A549 (cell line): Measurements from ENCODE around the gene KRT15. TPM values are rescaled to one million over a fixed set of nuclear protein-coding genes. Genes with fewer than 3 reads are reported as not detected.

Experiments
- ATAC-seq, 2 experiments: fragments of 200-7000 bp in 1 of 2; fragments of >200 bp in 1 of 2; cut with Nextera tagmentation in 1 of 2; cut with Tn5 transposase in 1 of 2; 3 replicates each; pipeline versions ENCODE4 v1.8.0 to v1.9.1; 2018 to 2020; ENCODE audit warnings: mild to moderate bottlenecking in 1 of 2, moderate library complexity in 1 of 2
- CTCF ChIA-PET: fragments of 300-600 bp; sonication (Branson Sonifier 250); formaldehyde crosslinking; extraction: SDS; loops from one replicate; lab custom pipeline; 2021; ENCODE audit warnings: antibody characterized with exemption, inconsistent platforms; lab: Yijun Ruan, JAX
- POLR2A ChIA-PET: fragments of 350-600 bp; formaldehyde crosslinking; extraction: SDS; loops from one replicate; lab custom pipeline; 2021; ENCODE audit warnings: antibody characterized with exemption, inconsistent platforms; lab: Yijun Ruan, JAX
- DNase-seq, 2 experiments: peaks; one replicate each; pipeline versions ENCODE4 v3.0.0 to v3.0.0-alpha.2; 2011 to 2016; ENCODE audit warnings: low read depth in 1 of 2, low spot score in 1 of 2
- FAIRE-seq: peaks from 2 replicates; lab custom pipeline; 2011; peaks lifted over from hg19 to GRCh38; lab: Jason Lieb, UNC
- H3K27ac ChIP-seq, 2 experiments: fragments of >200 bp; sonication (Bioruptor Twin); formaldehyde crosslinking; 3 replicates each; pipeline ENCODE4 v1.5.1; 2016 to 2017
- H3K4me1 ChIP-seq: fragments of >200 bp; sonication (Bioruptor Twin); formaldehyde crosslinking; 3 replicates; pipeline ENCODE4 v1.6.1; 2016
- H3K4me2 ChIP-seq: fragments of >200 bp; sonication (Bioruptor Twin); formaldehyde crosslinking; 3 replicates; pipeline ENCODE4 v1.6.1; 2016
- H3K4me3 ChIP-seq: fragments of >200 bp; sonication (Bioruptor Twin); formaldehyde crosslinking; 3 replicates; pipeline ENCODE4 v1.5.1; 2016
- H3K9me3 ChIP-seq: fragments of >200 bp; sonication (Bioruptor Twin); formaldehyde crosslinking; 3 replicates; pipeline ENCODE4 v1.6.1; 2016
- BHLHE40 ChIP-seq: IDR thresholded peaks from 2 replicates; pipeline ENCODE4 v1.6.1; 2012; ENCODE audit warnings: low read depth, low read length, inconsistent platforms
- CBX8 ChIP-seq: fragments of 200-600 bp; sonication (generic); IDR thresholded peaks from 2 replicates; pipeline ENCODE4 v1.6.1; 2016
- CHD2 ChIP-seq: fragments of 150-350 bp; IDR thresholded peaks from 2 replicates; pipeline ENCODE4 v1.6.1; 2014; ENCODE audit warnings: low read length; ENCODE audit not compliant: partially characterized antibody
- CHD4 ChIP-seq: fragments of 200-600 bp; sonication (generic); IDR thresholded peaks from 2 replicates; pipeline ENCODE4 v1.6.1; 2016; ENCODE audit warnings: antibody characterized with exemption, mild to moderate bottlenecking, borderline replicate concordance
- EHF ChIP-seq: fragments of 250-450 bp; sonication (Bioruptor Pico); IDR thresholded peaks from 2 replicates; pipeline ENCODE4 v1.5.0; 2020; ENCODE audit warnings: mild to moderate bottlenecking
- EHMT2 ChIP-seq: fragments of 200-600 bp; sonication (generic); IDR thresholded peaks from 2 replicates; pipeline ENCODE4 v1.6.1; 2016; ENCODE audit warnings: antibody characterized with exemption, low read depth, mild to moderate bottlenecking, moderate library complexity
- EP300 ChIP-seq, 2 experiments: fragments of >200 bp; sonication (Bioruptor Twin); formaldehyde crosslinking; IDR thresholded peaks; 2 replicates in 1 of 2; 3 replicates in 1 of 2; pipeline ENCODE4 v1.6.1; 2016 to 2017
- GATA3 ChIP-seq: IDR thresholded peaks from 2 replicates; pipeline ENCODE4 v1.6.1; 2012; ENCODE audit warnings: borderline replicate concordance
- HDAC2 ChIP-seq: fragments of 200-600 bp; sonication (generic); IDR thresholded peaks from 2 replicates; pipeline ENCODE4 v1.6.1; 2016
- HMGXB4 ChIP-seq: fragments of 250-450 bp; sonication (Bioruptor Pico); IDR thresholded peaks from 2 replicates; pipeline ENCODE4 v1.5.0; 2021; ENCODE audit warnings: mild to moderate bottlenecking, moderate library complexity, borderline replicate concordance
- HOXB5 ChIP-seq: fragments of 250-450 bp; sonication (Bioruptor Pico); IDR thresholded peaks from 2 replicates; pipeline ENCODE4 v1.5.0; 2020; ENCODE audit warnings: mild to moderate bottlenecking, moderate library complexity
- JUNB ChIP-seq: fragments of >200 bp; sonication (Bioruptor Twin); formaldehyde crosslinking; IDR thresholded peaks from 2 replicates; pipeline ENCODE4 v1.6.1; 2016
- KDM1A ChIP-seq: fragments of 200-600 bp; sonication (generic); IDR thresholded peaks from 2 replicates; pipeline ENCODE4 v1.6.1; 2016; ENCODE audit warnings: low read depth, mild to moderate bottlenecking
- MAFK ChIP-seq: fragments of 450-650 bp; IDR thresholded peaks from 2 replicates; pipeline ENCODE4 v1.6.1; 2014; ENCODE audit not compliant: partially characterized antibody
- MAX ChIP-seq: IDR thresholded peaks from 2 replicates; pipeline ENCODE4 v1.6.1; 2012
- MAZ ChIP-seq: fragments of 150-350 bp; IDR thresholded peaks from 2 replicates; pipeline ENCODE4 v1.6.1; 2014; ENCODE audit warnings: antibody characterized with exemption, low read depth, low read length, borderline replicate concordance
- NPAS2 ChIP-seq: fragments of 250-450 bp; sonication (Bioruptor Pico); IDR thresholded peaks from 2 replicates; pipeline ENCODE4 v1.8.0; 2022; ENCODE audit warnings: mild to moderate bottlenecking, moderate library complexity, borderline replicate concordance
- NR3C1 ChIP-seq: fragments of >200 bp; sonication (Bioruptor Twin); formaldehyde crosslinking; IDR thresholded peaks from 3 replicates; pipeline ENCODE4 v1.6.1; 2017
- RAD21 ChIP-seq, 2 experiments: fragments of >200 bp in 1 of 2; sonication (Bioruptor Twin) in 1 of 2; formaldehyde crosslinking in 1 of 2; IDR thresholded peaks in 1 of 2; conservative IDR thresholded peaks in 1 of 2; 2 replicates in 1 of 2; 3 replicates in 1 of 2; pipeline ENCODE4 v1.6.1; 2012 to 2018; ENCODE audit warnings: inconsistent platforms in 1 of 2
- RCOR1 ChIP-seq: fragments of 150-350 bp; IDR thresholded peaks from 2 replicates; pipeline ENCODE4 v1.6.1; 2014; ENCODE audit warnings: antibody characterized with exemption, low read length, low read depth
- RFX5 ChIP-seq: fragments of 450-650 bp; IDR thresholded peaks from 2 replicates; pipeline ENCODE4 v1.7.1; 2014; ENCODE audit warnings: antibody characterized with exemption, mild to moderate bottlenecking, moderate library complexity
- RNF2 ChIP-seq: fragments of 200-600 bp; sonication (generic); IDR thresholded peaks from 2 replicates; pipeline ENCODE4 v1.6.1; 2016; ENCODE audit warnings: low read depth, mild to moderate bottlenecking, antibody characterized with exemption, moderate library complexity, borderline replicate concordance
- SMC3 ChIP-seq: fragments of >200 bp; sonication (Bioruptor Twin); formaldehyde crosslinking; IDR thresholded peaks from 3 replicates; pipeline ENCODE4 v1.6.1; 2018; ENCODE audit warnings: inconsistent platforms
- SREBF2 ChIP-seq: fragments of 450-650 bp; IDR thresholded peaks from 2 replicates; pipeline ENCODE4 v1.6.1; 2014; ENCODE audit warnings: mild to moderate bottlenecking, moderate library complexity
- TP53 ChIP-seq: fragments of 250-450 bp; sonication (Bioruptor Pico); IDR thresholded peaks from 2 replicates; pipeline ENCODE4 v1.5.0; 2021; ENCODE audit warnings: mild to moderate bottlenecking, moderate library complexity
- ZC3H11A ChIP-seq: fragments of 450-650 bp; IDR thresholded peaks from 2 replicates; pipeline ENCODE4 v1.6.1; 2014; ENCODE audit warnings: antibody characterized with exemption, mild to moderate bottlenecking
- ZNF302 ChIP-seq: fragments of 250-450 bp; sonication (Bioruptor Pico); IDR thresholded peaks from 2 replicates; pipeline ENCODE4 v1.9.0; 2021; ENCODE audit warnings: inconsistent platforms, mild to moderate bottlenecking, moderate library complexity
- ZSCAN20 ChIP-seq: fragments of 250-450 bp; sonication (Bioruptor Pico); IDR thresholded peaks from 2 replicates; pipeline ENCODE4 v1.8.0; 2022; ENCODE audit warnings: mild to moderate bottlenecking, moderate library complexity
- WGBS: methylation state at CpG from one replicate; pipeline ENCODE4 v1.1.6; 2017; ENCODE audit errors: missing lambda C conversion rate; 5-methylcytosine and 5-hydroxymethylcytosine counted together
- polyA plus RNA-seq, 4 experiments: library from polyadenylated mRNA; depleted of rRNA in 3 of 4; stranded (reverse); fragments of >200 nt; fragmentation: RNase III in 1 of 4; extraction: RNeasy Plus Mini Kit Qiagen cat#74134 plus additional on column Dnase treatment in 1 of 4; gene quantifications; 2 replicates in 3 of 4; 3 replicates in 1 of 4; pipeline ENCODE4 v1.2.3, GENCODE V29; 2011 to 2017
- TF ChIP-seq, protein P1 (sequence below): IDR thresholded peaks from 2 replicates; pipeline ENCODE4 v1.6.1; 2012
- TF ChIP-seq, protein P2 (sequence below): IDR thresholded peaks from 2 replicates; pipeline ENCODE4 v1.6.1; 2012; ENCODE audit warnings: low read depth, borderline replicate concordance

KRT15 gene
- polyA plus RNA-seq, 2 of the 4 experiments (the other 2 are of a cell fraction), result 0.62 to 2.1 TPM

GRCh38 chr17:41505007-41505808 lies 13.5 kb downstream of the KRT15 start, which contains the start of gene KRT13 (continued):
- TF ChIP-seq RNF2 (no peak), MAFK (no peak), CHD4 (no peak), ZSCAN20 (CRISPR knock-in tag) (no peak), CHD2 (no peak), HOXB5 (CRISPR knock-in tag) (no peak)

- ATAC-seq (no peak), FAIRE-seq (no peak), DNase-seq (no peak)
- POLR2A ChIA-PET, result interaction anchor here (1.5 kb wide), 1 partner anchor 26 kb away, joined by 3 read pairs; no protein-coding TSS in a partner anchor
- Histone ChIP-seq H3K4me1 (peaks cover 11% of the 10 kb centered on the region), H3K4me2 (no peak overlapping the region), H3K27ac (no peak overlapping the region), H3K4me3 (no peak overlapping the region), H3K9me3 (no peaks in the 10 kb centered on the region)
- WGBS, result 68% methylated on average over 8 of the region's 8 CpGs
- CTCF ChIA-PET, result interaction anchor here (0.8 to 20.5 kb wide), 8 partner anchors 8 to 647 kb away, joined by 3 to 163 read pairs (median 6); partner anchors contain the start of gene KRT15
- no peak for TF ChIP-seq HMGXB4 (CRISPR knock-in tag)
- TF ChIP-seq GATA3, result no peak
- no peak for TF ChIP-seq NR3C1
- no peak for TF ChIP-seq RCOR1
- no peak for TF ChIP-seq MAZ
- no peak for TF ChIP-seq RFX5
- no peak for TF ChIP-seq RAD21 (conservative IDR thresholded peaks at IDR 0.05 in 1 of 2, IDR thresholded peaks at IDR 0.05 in 1 of 2)
- no peak for TF ChIP-seq BHLHE40
- TF ChIP-seq KDM1A, result no peak
- TF ChIP-seq SMC3, result no peak
- no peak for TF ChIP-seq TP53 (CRISPR knock-in tag)
- TF ChIP-seq, protein P1, sequence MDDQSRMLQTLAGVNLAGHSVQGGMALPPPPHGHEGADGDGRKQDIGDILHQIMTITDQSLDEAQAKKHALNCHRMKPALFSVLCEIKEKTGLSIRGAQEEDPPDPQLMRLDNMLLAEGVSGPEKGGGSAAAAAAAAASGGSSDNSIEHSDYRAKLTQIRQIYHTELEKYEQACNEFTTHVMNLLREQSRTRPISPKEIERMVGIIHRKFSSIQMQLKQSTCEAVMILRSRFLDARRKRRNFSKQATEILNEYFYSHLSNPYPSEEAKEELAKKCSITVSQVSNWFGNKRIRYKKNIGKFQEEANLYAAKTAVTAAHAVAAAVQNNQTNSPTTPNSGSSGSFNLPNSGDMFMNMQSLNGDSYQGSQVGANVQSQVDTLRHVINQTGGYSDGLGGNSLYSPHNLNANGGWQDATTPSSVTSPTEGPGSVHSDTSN, result no peak
These were observed 14.3 kb downstream of the KRT15 start for GRCh38 chr17:41504246-41504977.

DNA sequence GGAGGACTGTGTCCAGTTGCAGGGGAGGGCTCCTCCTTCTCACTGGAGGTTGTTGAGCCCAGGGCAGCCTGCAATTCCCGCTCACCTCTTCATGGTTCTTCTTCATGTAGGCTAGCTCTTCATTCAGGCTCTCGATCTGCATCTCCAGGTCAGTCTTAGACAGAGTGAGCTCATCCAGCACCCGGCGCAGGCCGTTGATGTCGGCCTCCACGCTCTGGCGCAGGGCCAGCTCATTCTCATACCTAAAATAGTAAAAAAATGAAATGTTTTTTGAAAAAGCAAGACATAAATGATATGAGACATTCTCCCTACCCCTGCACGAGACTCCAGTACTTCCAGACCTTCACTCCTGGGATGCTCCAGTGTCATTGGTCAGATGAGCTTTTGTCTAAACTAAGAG lies 15.5 kb downstream of the KRT15 start:
- no peak for FAIRE-seq
- TF ChIP-seq MAX (no peak), JUNB (no peak), ZC3H11A (no peak), EHF (CRISPR knock-in tag) (no peak), ZNF302 (CRISPR knock-in tag) (no peak), EP300 (IDR thresholded peaks at IDR 0.05) (no peak), HDAC2 (no peak), SREBF2 (no peak), HMGXB4 (CRISPR knock-in tag) (no peak), RFX5 (no peak), EHMT2 (no peak), NPAS2 (no peak), CBX8 (no peak)
- TF ChIP-seq, protein P2, sequence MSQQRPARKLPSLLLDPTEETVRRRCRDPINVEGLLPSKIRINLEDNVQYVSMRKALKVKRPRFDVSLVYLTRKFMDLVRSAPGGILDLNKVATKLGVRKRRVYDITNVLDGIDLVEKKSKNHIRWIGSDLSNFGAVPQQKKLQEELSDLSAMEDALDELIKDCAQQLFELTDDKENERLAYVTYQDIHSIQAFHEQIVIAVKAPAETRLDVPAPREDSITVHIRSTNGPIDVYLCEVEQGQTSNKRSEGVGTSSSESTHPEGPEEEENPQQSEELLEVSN, result no peak
- peaks cover 11% of the 10 kb centered on the region for H3K4me1 ChIP-seq
- 84% methylated on average over 9 of the region's 9 CpGs for WGBS
- ChIA-PET POLR2A (no interaction called here), CTCF (interaction anchor here (0.8 to 20.5 kb wide), 7 partner anchors 8 to 646 kb away, joined by 3 to 163 read pairs (median 5); partner anchors contain the start of gene KRT15)
- no peak for ATAC-seq
- H3K4me2 ChIP-seq, result no peak overlapping the region
- H3K9me3 ChIP-seq, result no peaks in the 10 kb centered on the region
- no peak overlapping the region for H3K27ac ChIP-seq
- DNase-seq, result no peak
- H3K4me3 ChIP-seq, result no peak overlapping the region
